NCI-H1417 (cell line): ENCODE measurements around the gene COPE.
A peak's percentile ranks its signal among the peaks of the same experiment; 100 is the strongest.
"Not testable (repeated sequence)": the region's sequence is repeated elsewhere in the genome, so short reads cannot be mapped to it uniquely, and the experiment has no call there.

Experiments
- DNase-seq, 3 experiments: peaks; one replicate each; lab custom pipeline; 2025; lab: John Stamatoyannopoulos, UW

Gene COPE

DNA sequence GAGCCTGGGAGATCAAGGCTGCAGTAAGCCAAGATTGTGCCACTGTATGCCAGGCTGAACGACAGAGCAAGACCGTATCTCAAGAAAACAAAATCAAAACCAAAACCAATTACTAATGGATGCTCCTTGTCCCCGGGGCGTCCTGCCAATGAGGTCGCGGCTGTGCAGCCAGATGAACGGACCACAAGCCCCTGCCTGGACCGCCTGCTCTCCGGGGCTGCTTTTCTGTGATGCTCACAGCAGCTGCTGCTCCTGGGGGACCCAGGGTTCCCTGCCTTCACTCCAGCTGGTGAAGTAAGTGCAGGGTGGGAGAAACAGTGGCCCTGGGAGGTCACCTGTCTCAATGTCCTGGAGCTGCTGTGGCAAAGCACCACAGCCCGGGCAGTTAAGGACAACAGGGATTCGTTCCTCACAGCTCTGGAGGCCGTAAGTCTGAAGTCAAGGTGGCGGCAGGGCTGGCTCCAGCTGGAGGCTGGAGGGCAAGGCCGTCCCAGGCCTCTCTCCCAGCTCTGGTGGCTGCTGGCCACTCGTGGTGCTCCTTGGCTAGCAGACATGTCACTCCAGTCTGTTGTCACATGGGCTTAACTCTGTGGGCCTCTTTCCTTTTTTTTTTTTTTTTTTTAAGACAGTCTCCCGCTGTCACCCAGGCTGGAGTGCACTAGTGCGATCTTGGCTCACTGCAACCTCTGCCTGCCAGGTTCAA is 10.1 kb downstream of the COPE start:
- DNase-seq, result no peak

DNA sequence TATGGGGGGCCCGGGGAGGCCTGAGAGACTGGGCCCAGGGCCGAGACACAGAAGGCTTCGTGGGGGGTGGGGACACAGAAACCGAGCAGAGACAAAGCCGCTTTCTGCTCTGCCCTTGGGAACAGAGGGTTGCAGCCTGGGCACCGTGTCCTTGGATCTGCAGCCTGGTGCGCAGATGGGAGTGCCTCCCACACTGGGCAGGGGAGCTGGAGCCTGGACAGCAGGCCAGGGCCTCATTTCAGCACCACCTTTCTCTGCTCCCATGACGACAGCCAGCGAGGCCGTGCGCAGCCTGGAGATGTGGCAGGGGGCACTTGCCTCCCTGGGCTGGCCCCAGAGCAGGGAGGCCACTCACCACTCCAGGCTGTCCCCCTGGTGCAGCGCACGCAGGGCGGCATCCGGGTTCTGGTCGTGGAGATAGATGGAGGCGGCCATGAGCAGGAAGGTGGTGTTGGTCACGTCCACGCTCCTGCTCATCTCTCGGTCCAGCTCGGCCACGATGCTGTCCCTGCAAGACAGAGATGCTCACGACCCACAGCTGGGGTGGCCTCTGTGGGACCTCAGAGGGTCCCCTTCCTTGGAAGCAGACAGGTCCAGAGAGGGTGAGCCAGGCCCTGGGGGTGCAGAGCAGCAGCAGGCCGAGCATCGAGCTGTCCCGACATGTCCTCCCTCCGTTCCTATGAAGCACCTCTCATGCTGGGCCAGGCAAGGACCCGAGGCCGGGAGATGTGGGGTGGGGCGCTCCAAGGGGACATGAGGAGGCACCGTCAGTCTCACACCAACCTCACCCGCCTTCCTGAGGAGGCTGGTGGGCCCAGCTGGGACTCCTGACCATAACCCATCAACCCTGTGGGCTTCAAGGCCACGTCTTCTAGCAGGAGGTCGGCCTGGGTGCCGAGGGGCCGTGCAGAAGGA is 12.3 kb downstream of the COPE start:
- DNase-seq, result no peak

DNA sequence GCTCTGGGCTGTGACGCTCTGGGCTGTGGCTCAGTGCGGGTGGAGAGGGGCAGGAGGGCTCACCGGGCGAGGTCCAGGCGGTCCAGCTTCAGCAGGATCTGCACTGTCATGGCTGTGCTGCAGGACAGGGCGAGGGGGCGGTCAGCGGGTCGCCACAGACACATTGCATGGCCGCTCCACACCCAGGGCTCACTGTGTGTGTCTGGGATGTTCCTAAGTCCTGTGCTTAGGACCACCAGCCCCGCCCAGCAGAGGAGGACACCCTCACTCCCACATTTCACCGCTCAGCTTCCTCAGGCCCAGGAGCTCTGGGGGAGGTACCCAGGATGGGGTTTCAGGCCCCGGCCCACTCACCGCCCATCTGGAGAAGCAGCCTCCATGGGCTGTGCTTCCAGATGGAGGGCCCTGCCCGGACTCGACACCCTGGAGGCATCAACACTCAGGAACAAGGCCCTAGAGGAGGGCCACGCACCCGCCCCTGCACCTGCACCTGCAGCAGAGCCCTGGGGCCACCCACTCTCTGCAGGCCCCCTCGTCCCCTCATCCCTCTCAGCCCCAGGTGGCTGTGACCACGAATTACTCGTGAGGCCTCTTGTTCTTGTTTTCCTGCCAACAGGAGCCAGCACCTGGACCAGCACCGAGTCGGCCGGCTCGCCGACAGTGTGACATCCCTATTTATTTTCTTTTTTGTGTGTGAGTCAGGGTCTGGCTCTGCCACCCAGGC is 13.5 kb downstream of the COPE start:
- no peak for DNase-seq

DNA sequence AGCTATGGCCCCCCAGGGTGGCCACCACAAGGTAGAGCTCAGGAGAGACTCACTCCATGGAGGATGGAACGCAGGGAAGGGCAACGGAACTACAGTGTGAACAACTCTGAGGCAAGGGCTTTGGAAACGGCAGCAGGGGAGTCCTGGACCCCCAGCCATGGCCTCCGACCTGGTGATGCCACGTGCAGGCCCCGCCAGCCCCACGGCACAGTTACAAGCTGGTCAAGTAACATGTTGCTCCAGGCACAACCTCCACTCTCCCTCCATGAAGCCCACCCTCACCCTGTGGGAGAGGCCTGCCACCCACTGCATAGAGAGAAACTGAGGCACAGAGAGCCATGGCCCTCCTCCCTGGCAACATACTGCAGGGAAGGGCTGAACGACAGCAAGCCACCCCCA is 14.1 kb downstream of the COPE start:
- no peak for DNase-seq

DNA sequence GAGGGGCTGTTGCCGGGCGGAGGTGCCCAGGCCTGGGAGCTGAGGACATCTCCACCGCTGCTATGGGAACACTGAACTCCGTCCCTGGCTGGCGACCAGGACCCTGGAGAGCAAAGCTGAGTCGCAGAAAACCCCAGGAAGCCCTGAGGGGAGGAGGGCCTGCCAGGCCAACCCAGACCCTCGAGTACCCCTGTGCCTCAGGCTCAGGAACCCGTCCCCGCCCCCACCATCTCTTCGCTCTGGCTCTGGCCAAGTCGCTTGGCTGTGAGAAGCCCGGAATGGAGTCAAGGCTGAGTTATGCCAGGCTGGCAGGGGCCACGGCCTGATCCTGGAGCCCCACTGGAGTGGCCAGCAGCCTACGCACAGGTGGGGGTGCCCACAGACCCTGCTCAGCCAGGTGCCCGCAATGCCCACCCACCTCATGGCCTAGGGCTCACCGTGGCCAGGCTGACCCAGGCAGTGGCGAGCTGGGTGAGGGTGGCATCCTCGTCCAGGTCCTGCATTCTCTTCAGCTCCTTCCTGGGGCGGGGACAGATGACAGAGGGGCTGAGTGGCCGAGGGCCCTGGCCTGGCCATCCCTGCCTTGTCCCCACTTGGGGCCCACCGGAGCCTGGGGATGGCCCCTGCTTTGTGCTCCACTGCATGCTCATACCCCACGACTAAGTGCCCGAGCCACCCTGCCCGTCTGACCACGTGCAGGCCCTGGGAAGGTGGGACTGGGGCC is 14.7 kb downstream of the COPE start:
- no peak for DNase-seq

DNA sequence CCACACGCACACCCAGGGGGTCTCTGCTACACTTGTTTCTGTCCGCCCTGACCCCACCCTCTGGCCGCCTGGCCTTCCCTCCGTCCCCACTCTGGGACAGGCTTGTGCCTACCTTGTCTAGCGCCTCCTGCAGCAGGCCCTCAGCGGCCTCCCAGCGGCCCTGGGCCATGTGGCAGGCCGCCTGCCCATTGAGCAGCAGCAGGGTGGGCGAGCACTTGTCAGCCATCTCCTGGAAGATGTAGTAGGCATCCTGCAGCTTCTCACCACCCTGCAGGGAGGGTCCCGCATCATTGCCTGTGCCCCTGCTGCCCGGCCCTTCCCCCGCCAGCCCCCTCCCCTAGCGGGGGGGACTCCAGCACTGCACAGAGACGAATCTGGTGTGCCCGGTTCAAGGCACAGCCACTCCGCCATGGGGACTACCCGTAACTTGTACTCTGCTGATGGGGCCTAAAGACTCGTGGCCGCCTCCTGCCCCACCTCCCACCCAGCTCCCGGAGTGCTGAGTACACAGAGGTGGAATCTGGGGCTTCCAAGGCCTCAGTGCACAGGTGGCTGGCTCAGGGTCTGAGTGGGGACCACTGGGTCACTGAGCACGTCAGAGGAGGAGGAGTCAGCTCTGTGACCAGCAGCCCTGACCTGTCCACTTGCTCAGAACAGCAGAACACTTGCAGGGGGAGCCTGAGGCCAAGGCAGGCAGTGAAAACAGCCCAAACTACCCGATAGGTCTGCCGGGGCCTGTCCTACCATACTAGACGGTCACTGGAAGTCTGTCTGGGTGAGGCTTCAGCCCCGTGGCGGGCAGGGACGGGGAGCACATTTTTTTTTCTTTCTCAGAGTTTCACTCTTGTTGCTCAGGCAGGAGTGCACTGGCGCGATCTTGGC is 15.8 kb downstream of the COPE start:
- no peak for DNase-seq

DNA sequence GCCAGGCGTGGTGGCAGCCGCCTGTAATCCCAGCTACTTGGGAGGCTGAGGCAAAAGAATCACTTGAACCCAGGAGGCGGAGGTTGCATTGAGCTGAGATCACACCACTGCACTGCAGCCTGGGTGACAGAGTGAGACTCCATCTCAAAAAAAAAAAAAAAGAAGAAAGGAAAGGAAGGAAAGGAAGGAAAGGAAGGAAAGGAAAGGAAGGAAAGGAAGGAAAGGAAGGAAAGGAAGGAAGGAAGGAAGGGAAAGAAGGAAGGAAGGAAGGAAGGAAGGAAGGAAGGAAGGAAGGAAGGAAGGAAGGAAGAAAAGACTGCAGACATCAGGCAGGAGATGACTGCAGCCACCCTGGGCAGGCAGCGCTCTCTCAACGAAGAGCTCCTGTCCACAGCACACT is 16.7 kb downstream of the COPE start:
- not testable (repeated sequence) for DNase-seq

DNA sequence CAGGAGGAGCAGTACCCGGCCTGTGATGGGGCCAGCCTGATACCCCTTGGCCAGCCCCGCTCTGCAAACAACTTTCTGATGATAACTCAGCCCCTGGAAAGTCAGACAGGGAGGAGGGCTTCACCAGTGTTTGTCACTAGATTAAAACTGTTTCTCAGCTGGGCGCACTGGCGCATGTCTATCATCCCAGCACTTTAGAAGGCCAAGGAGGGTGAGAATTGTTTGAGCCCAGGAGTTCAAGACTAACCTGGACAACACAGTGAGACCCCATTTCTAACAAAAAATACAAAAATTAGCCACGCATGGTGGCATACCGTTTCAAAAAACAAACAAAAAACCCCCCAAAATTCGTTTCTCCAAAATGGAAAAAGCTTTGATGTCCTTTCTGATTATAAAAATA is 17.7 kb downstream of the COPE start:
- no peak for DNase-seq

DNA sequence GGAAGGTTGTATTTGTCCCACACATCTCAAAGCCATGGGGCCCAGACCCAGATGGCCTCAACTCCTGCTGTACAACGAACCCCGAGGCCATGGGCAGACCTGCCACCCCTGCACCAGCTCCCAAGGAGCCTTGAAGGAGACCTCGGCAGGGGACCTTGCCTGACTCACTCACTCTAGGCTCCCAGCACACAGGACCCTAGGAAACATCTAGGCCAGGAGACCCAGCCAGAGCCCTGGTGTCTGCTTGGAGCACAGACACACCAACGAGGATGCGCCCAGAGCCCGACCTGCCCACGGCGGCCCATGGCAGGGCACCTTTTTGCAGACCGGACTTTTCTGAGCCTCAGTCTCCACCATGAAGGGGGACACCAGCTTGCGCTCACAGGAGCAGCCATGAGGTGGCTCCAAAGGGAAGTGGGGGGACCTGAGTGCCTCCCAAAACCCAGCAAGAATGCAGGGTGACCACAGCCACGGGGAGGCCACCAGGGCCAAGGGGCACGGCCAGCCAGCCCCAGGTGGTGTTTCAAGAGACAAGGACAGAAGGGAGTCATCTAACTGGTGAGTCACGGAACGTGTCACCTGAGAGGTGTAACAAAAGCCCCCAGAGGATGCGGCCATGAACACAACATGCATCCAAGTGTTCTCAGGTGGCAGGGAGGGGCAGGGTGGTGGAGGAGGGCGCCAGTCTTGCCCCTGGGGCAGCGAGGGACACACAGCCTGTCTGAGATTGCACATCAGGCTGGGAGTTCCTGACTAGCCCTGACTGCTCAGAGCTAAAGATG is 18.3 kb downstream of the COPE start:
- no peak for DNase-seq

DNA sequence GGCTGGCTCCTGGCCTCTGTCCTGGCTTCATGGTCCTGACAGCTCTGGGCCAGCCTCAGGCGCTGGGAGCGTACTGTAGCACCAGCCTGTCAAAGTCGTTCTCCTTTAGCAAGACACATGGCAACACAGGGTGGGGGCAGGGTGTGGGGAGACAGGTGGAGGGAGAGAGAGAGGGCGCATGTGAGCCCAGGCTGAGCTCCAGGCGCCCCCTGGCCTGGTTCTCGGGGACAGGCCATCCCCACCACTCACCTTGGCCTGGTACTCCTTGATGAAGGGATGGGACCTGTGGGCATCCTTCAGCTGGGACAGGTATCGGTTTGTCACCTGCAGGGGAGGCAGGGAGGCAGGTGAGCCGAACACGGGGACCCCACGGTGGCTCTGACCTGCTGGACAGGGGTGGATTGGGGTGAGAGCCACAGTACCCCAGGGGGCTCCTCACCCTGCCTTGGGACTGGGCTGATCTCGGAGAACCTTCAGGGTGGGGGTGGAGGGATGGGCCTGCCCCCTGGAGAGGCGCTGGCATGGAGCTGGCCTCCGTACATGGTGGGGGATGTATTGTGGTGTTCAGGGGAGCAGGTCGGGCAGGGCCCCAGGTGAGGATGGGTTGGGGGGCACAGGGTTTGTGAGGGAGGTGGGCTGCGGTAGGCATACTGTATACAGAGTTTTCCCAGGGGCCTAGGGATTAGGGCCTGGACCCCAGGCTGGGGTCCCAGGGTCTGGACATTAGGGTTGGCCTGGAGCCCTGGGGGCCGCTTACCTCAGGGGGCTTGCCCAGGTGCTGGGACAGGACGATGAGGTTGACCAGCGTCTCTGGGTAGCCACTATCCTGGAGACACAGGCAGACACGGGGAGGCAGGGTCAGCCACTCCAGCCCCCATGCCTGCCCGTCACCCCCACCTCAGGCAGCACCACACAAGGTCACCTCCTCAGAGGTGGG is 19.3 kb downstream of the COPE start:
- DNase-seq, result no peak

DNA sequence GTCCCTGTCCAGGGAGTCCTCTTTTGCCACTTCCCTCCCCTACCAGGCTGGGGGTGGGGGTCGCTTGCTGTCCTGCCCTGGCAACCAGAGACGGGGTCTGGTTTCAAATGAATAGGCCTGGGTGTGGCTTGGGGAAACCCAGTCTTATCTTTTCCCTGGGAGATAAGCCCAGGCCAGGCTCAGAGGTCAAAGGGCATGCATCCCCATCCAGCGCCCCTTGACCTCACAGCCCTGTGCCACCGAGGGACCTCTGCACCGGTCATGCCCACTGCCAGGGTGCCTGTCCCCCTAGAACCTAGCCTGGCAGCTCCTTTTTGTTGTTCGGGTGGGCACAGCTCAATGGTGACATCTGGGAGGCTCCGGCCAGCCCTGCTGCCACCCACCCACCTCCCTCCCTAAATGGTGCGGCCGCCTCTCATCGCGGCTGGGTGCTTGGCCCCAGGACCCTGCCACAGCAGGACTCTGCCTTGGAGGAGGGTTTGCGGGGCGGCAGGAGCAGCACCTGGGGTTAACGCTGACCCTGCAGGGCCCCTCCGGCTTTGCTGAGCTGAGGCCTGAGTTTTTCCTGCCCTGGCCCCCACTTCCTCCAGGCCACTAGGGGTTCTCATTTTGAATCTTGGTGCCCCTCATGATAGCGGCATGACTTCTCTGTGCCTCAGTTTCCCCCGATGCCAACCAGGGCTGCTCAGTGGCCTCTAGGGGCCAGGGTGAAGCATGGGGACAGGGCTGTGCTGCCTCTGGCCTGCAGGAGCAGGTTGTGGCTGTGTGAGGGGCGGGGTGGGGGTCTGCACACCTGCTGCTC is 20.4 kb downstream of the COPE start:
- no peak for DNase-seq

DNA sequence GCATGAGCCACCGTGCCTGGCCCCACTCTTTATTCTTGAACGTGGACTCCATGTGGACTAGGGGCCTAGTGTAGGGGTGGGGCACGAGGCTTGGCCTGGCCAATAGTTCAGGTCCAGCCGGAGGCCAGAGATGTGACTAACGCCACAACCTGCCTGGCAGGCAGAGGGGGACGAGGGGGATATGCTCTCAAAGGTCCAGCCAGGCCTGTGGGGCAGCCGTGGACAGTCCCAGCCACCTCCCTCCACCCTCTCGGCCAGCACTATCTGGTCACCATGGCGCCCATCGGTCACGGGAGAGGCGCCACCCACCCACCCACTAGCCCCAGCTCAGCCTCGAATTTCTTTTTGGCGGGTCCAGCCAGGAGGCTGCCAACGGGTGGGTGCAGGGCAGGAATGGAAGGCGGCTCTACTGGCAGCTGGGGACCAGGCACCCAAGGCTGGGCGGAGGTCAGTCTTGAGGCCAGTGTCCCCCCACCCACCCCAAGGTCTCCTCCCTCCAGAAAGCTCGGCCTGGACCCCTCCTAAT is 21.0 kb downstream of the COPE start:
- no peak for DNase-seq

DNA sequence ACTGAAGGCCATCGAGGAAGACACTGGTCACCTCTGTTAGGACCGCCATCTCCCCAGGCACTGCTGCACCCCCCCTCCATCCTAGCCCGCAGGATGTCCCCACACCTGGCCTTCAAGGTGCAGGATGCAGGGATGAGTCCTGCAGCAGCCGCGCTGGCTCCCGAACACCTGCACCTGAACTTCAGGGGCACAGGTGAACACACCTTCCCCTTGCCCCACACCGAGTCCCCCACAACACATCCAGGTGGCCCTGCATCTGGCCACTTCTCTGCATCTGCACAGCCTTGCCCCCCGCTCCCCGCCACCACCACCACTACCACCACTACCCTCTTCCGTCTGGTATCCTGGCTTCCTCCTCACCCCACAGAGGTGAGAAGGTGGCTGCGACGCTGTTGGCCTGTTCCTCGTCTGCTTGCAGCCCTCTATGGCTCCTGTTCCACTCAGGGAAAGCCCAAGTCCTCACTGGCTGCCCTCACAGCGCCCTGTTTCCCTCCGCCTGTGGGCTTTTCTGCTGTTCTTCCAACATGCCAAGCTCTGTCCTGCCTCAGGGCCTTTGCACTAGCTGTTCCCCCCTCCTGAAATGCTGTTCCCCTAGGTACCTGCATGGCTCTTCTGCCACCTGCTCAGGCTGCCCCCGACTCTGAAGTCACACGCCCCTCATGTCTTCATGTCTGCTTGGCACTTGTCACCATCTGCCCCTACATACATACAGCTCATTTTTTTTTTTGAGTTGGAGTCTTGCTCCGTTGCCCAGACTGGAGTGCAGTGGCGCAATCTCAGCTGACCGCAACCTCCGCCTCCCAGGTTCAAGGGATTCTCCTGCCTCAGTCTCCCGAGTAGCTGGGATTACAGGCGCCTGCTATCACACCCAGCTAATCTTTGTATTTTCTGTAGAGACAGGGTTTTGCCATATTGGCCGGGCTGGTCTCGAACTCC is 21.8 kb downstream of the COPE start:
- no peak for DNase-seq

DNA sequence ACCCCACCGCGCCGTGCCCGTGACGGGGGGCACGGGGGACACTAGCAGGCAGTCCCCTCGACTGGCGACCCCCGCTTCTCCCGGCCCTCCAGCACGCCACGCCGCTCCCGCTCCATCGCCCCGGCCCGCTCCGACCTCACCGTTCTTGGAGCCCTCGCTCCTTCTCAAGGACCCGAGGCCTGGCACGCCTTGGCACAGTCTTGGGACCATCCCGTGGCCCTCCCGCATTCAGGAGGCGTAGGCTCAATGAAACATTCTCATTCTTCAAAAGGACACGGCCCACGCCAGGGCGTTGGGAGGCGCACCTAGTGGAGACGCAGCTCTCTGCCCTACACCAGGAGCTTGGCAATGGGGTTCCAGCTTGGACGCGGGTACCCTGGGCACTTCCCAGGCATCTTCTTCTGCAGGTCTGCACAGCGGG is 22.8 kb downstream of the COPE start:
- DNase-seq, result peak in 2 of 3 experiments; percentile 13 to 34

DNA sequence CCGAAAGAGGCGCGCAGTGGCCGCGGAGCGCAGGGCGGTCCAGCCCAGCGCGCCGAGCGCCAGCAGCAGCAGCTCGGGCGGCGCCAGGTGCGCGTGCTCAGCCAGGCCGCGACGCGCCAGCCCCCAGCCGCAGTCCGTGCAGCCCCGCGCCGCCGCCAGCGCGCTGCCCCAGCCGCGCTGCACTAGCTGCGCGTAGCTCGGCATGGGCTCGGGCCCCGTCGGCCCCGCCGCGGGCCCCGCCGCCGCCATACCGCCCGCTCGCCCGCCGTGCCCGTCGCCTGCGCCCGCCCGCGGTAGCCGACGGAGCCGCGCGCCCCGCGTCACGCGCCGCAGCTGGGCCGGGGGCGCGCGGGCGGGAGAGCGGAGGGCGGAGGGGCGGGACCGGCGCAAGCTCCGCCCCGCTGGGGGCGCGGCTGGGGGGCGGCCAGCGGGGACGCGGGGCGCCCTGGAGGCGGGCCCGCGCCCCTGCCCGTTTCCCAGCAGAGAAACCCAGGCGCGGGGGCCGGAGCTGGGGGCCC is 23.3 kb downstream of the COPE start, which contains the start of gene CERS1:
CERS1 (minus strand) TSS at position 335 of the 518 bp plus-strand sequence; CDS start at position 249, 86 bp downstream.
- DNase-seq, result peak in 2 of 3 experiments; percentile 55 to 67
